Panc1 (cell line): ENCODE results near the gene TACC2. TPM values are rescaled to one million over a fixed set of nuclear protein-coding genes. Genes with fewer than 3 reads are reported as not detected.

ENCODE experiments used
- ATAC-seq: fragments of 200-7000 bp; cut with Tn5 transposase; 2 replicates; pipeline ENCODE4 v1.9.1; 2020; ENCODE audit warnings: mild to moderate bottlenecking, moderate library complexity
- BruUV-seq: library from RNA; stranded (reverse); fragments of 400-500 nt; replicated peaks from 2 replicates; lab custom pipeline; 2021; lab: Mats Ljungman, UMichigan
- CTCF ChIA-PET: fragments of 300-600 bp; sonication (Branson Sonifier 250); formaldehyde crosslinking; loops from one replicate; lab custom pipeline; 2022; ENCODE audit warnings: antibody characterized with exemption; lab: Charles Lee
- POLR2A ChIA-PET: fragments of 300-600 bp; sonication (Branson Sonifier 250); formaldehyde crosslinking; loops from one replicate; lab custom pipeline; 2022; ENCODE audit warnings: antibody characterized with exemption; lab: Charles Lee
- DNase-seq: peaks from one replicate; pipeline ENCODE4 v3.0.0-alpha.2; 2010; ENCODE audit warnings: low read depth, low spot score
- H3K27ac ChIP-seq: 2 replicates; pipeline ENCODE4 v1.5.1; 2011; ENCODE audit warnings: mild to moderate bottlenecking, low read length, inconsistent platforms
- H3K27me3 ChIP-seq: fragments of 200-500 bp; sonication (Bioruptor generic); 2 replicates; pipeline ENCODE4 v1.6.0; 2014; ENCODE audit warnings: low read length, inconsistent platforms; ENCODE audit not compliant: control insufficient read depth, insufficient read depth
- H3K36me3 ChIP-seq: fragments of 200-500 bp; sonication (Bioruptor generic); 2 replicates; pipeline ENCODE4 v1.5.1; 2014; ENCODE audit warnings: inconsistent platforms, mild to moderate bottlenecking, low read length, moderate library complexity; ENCODE audit not compliant: control insufficient read depth, insufficient read depth
- H3K4me1 ChIP-seq: 2 replicates; pipeline ENCODE4 v1.5.1; 2011; ENCODE audit warnings: inconsistent platforms, mild to moderate bottlenecking, low read length, moderate library complexity; ENCODE audit not compliant: control insufficient read depth, insufficient read depth
- H3K4me3 ChIP-seq, 2 experiments: 2 replicates each; pipeline ENCODE4 v1.5.1; 2011 to 2012; ENCODE audit warnings: low read depth in 2 of 2, low read length in 2 of 2, mild to moderate bottlenecking in 2 of 2, inconsistent platforms in 1 of 2, moderate library complexity in 1 of 2
- H3K9me3 ChIP-seq: fragments of 200-500 bp; sonication (Bioruptor generic); 2 replicates; pipeline ENCODE4 v1.5.1; 2014; ENCODE audit warnings: low read depth, mild to moderate bottlenecking, inconsistent platforms, low read length, moderate library complexity; ENCODE audit not compliant: control insufficient read depth, insufficient read depth
- POLR2AphosphoS5 ChIP-seq: IDR thresholded peaks from 2 replicates; pipeline ENCODE4 v1.6.1; 2012; ENCODE audit warnings: mild to moderate bottlenecking, low read depth, low read length, moderate library complexity
- SIN3A ChIP-seq: IDR thresholded peaks from 2 replicates; pipeline ENCODE4 v1.6.1; 2012; ENCODE audit warnings: low read depth, mild to moderate bottlenecking, low read length, moderate library complexity, borderline replicate concordance; ENCODE audit not compliant: insufficient read depth
- TCF7L2 ChIP-seq: IDR thresholded peaks from 2 replicates; pipeline ENCODE4 v1.6.1; 2011; ENCODE audit warnings: mild to moderate bottlenecking, low read depth, low read length, inconsistent platforms
- in situ Hi-C: cut with HindIII; loops from 2 replicates; pipeline ENCODE4 v1.10.0; 2016; ENCODE audit warnings: low sequenced_read_pairs, low pct_unique_long_range_greater_than_20kb
- intact Hi-C: fragments of 100-400 bp; cut with micrococcal nuclease; formaldehyde crosslinking; loops from one replicate; pipeline ENCODE4 v1.10.0; 2022; ENCODE audit not compliant: unreplicated experiment
- total RNA-seq: library from RNA; stranded (reverse); gene quantifications from one replicate; pipeline ENCODE4 v1.2.1, GENCODE V29; 2021; ENCODE audit not compliant: unreplicated experiment
- TF ChIP-seq, protein P1 (sequence below): fragments of 450-650 bp; IDR thresholded peaks from 2 replicates; pipeline ENCODE4 v1.5.1; 2017; ENCODE audit warnings: mild to moderate bottlenecking
- TF ChIP-seq, protein P2 (sequence below), 2 experiments: IDR thresholded peaks; 2 replicates each; pipeline ENCODE4 v1.6.1; 2011 to 2012; ENCODE audit warnings: low read depth in 2 of 2, control low read depth in 1 of 2, low read length in 1 of 2, mild to moderate bottlenecking in 1 of 2, moderate library complexity in 1 of 2; ENCODE audit not compliant: insufficient read depth in 1 of 2

TACC2 gene
- total RNA-seq, 1 experiment from 2014 or later, result 133 TPM

DNA sequence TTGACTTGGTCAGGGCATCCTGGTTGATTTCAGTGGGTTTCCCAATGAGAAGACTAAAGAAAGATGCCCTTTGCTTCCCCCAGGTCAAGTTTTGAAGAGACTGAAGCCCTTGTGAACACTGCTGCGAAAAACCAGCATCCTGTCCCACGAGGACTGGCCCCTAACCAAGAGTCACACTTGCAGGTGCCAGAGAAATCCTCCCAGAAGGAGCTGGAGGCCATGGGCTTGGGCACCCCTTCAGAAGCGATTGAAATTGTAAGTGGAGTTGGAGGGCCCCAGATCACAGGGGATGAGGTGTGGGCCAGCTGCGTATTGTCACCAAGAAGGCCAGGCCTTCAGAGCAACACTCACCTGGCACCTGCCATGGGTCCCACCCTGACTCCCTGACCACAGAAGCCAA lies 238.8 kb downstream of the TACC2 start:
- no peak for DNase-seq
- in situ Hi-C loops, result no loop called here
- no TSS peak for BruUV-seq

DNA sequence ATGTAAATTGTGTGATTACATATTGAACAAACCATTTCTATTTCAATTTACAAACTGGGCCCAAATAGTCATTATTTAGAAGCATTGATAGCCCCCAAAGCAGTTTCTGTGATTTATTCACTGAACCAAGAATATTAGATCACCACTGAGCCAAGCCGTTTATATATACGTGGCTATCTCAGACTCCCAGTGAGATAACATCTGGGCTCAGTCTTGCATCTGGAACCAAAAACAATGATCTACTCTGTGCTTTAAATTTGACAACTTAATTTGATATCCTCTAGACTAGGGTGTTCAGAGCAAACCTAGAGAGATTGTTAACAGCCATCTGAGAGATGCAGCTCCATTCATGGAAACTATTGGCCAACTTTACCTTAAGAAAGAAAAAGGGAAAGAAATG lies 240.7 kb downstream of the TACC2 start:
- POLR2A ChIA-PET, result no interaction called here
- Histone ChIP-seq H3K9me3 (no peaks in the 10 kb centered on the region), H3K36me3 (peaks cover 34% of the 10 kb centered on the region), H3K4me1 (no peaks in the 10 kb centered on the region), H3K4me3 (no peak overlapping the region), H3K27me3 (no peaks in the 10 kb centered on the region), H3K27ac (no peak overlapping the region)
- no peak for DNase-seq
- CTCF ChIA-PET, result no interaction called here
- no peak for ATAC-seq
- TF ChIP-seq, protein P1, sequence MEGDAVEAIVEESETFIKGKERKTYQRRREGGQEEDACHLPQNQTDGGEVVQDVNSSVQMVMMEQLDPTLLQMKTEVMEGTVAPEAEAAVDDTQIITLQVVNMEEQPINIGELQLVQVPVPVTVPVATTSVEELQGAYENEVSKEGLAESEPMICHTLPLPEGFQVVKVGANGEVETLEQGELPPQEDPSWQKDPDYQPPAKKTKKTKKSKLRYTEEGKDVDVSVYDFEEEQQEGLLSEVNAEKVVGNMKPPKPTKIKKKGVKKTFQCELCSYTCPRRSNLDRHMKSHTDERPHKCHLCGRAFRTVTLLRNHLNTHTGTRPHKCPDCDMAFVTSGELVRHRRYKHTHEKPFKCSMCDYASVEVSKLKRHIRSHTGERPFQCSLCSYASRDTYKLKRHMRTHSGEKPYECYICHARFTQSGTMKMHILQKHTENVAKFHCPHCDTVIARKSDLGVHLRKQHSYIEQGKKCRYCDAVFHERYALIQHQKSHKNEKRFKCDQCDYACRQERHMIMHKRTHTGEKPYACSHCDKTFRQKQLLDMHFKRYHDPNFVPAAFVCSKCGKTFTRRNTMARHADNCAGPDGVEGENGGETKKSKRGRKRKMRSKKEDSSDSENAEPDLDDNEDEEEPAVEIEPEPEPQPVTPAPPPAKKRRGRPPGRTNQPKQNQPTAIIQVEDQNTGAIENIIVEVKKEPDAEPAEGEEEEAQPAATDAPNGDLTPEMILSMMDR, result no peak
- TF ChIP-seq, protein P2, sequence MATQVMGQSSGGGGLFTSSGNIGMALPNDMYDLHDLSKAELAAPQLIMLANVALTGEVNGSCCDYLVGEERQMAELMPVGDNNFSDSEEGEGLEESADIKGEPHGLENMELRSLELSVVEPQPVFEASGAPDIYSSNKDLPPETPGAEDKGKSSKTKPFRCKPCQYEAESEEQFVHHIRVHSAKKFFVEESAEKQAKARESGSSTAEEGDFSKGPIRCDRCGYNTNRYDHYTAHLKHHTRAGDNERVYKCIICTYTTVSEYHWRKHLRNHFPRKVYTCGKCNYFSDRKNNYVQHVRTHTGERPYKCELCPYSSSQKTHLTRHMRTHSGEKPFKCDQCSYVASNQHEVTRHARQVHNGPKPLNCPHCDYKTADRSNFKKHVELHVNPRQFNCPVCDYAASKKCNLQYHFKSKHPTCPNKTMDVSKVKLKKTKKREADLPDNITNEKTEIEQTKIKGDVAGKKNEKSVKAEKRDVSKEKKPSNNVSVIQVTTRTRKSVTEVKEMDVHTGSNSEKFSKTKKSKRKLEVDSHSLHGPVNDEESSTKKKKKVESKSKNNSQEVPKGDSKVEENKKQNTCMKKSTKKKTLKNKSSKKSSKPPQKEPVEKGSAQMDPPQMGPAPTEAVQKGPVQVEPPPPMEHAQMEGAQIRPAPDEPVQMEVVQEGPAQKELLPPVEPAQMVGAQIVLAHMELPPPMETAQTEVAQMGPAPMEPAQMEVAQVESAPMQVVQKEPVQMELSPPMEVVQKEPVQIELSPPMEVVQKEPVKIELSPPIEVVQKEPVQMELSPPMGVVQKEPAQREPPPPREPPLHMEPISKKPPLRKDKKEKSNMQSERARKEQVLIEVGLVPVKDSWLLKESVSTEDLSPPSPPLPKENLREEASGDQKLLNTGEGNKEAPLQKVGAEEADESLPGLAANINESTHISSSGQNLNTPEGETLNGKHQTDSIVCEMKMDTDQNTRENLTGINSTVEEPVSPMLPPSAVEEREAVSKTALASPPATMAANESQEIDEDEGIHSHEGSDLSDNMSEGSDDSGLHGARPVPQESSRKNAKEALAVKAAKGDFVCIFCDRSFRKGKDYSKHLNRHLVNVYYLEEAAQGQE (IDR thresholded peaks at IDR 0.05; ENCODE audit: insufficient read depth in 1 of 2, low read depth in 2 of 2, low read length in 1 of 2), result no peak
- TF ChIP-seq POLR2AphosphoS5 (no peak), TCF7L2 (no peak), SIN3A (no peak)
- BruUV-seq, result no TSS peak
- in situ Hi-C loops, result no loop called here
- intact Hi-C loops, result no loop called here

More for the DNA sequence above, 238.8 kb downstream of the TACC2 start:
- Histone ChIP-seq H3K27ac (no peak overlapping the region), H3K9me3 (no peaks in the 10 kb centered on the region), H3K4me3 (no peak overlapping the region), H3K36me3 (peaks cover 31% of the 10 kb centered on the region), H3K4me1 (no peaks in the 10 kb centered on the region), H3K27me3 (no peaks in the 10 kb centered on the region)
- intact Hi-C loops, result no loop called here
- no peak for ATAC-seq
- TF ChIP-seq, protein P2 (IDR thresholded peaks at IDR 0.05; ENCODE audit: insufficient read depth in 1 of 2, low read depth in 2 of 2, low read length in 1 of 2), result no peak
- TF ChIP-seq POLR2AphosphoS5, result no peak
- TF ChIP-seq, protein P1, result no peak
- no peak for TF ChIP-seq TCF7L2
- no peak for TF ChIP-seq SIN3A
- ChIA-PET POLR2A (no interaction called here), CTCF (no interaction called here)
